DMS153 (cell line): ENCODE data around the gene C7orf33.
"Not testable (repeated sequence)": the region's sequence is repeated elsewhere in the genome, so short reads cannot be mapped to it uniquely, and the experiment has no call there.

Experiments used
- DNase-seq: peaks from one replicate; lab custom pipeline; 2025; lab: John Stamatoyannopoulos, UW

The C7orf33 gene

DNA sequence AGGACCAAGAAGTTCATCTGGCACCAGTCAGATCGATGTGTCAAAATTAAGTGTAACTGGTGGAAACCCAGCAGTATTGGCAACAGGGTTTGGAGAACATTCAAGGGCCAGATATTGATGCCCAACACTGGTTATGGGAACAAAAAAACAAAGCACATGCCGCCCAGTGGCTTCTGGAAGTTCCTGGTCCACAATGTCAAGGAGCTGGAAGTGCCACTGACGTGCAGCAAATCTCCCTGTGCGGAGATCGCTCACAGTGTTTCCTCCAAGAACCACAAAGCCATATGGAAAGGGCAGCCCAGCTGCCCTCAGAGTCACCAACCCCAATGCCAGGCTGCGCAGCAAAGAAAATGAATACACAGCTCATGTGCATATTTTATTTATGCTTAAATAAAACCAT is 10.1 kb upstream of the C7orf33 start:
- no peak for DNase-seq

DNA sequence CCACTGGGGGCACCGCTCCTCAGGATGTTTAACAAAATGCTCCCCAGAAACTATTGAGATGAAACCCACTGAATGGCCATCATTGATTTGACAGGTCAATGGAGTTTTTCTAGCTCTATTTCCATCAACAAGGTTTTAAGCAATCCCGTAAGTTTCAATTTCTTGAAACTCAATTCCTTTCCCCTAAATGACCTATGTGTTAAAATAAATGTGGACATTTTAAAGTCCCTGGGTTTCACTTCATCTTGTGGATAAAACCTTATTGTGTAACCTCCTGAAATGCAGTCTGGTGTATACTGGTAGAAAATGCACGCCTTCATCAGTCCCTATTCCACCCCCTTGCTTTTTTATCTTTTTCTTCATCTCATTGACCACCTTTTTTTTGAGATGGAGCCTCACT is 8.9 kb upstream of the C7orf33 start:
- no peak for DNase-seq

GRCh38 chr7:148584154-148584827 is 6.3 kb upstream of the C7orf33 start:
- DNase-seq: no peak

GRCh38 chr7:148585399-148585798 is 5.2 kb upstream of the C7orf33 start:
- no peak for DNase-seq

GRCh38 chr7:148587076-148587475 is 3.5 kb upstream of the C7orf33 start:
- no peak for DNase-seq

- DNase-seq: no peak
Measured at GRCh38 chr7:148588168-148588567, 2.4 kb upstream of the C7orf33 start.

DNA sequence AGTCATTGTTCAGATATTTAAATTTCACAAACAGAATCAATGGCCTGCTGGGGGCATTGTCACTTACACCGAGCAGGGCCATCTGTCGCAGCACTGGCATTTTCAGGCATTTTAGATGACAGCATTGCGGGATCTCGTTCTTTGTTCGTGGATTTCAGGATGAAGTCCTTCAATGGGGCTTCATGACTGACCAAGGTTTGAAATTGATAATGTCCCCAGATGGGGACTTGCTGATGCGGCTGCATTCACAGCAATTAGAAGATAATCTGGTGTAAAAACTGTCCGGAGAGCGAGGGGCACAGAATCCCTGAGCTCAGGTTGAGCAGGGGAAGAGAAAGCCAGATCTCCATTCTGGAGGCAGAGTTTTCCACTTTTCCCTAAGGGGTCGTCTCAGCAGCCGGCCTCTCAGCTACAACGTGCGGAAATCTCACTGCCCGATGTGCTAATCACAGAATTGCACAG is 1.9 kb upstream of the C7orf33 start:
- DNase-seq: no peak

- DNase-seq: no peak
Measured at GRCh38 chr7:148589640-148590039, 926 bp upstream of the C7orf33 start.

DNA sequence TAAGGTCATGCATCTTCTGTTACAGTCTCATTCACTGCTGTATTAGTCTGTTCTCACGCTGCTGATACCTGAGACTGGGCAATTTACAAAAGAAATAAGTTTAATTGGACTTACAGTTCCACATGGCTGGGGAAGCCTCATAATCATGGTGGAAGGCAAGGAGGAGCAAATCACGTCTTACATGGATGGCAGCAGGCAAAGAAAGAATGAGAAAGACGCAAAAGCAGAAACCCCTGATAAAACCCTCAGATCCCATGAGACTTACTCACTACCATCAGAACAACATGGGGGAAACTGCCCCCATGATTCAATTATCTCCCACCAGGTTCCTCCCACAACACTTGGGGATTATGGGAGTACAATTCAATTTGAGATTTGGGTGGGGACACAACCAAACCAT is 5.8 kb downstream of the C7orf33 start:
- not testable (repeated sequence) for DNase-seq

DNA sequence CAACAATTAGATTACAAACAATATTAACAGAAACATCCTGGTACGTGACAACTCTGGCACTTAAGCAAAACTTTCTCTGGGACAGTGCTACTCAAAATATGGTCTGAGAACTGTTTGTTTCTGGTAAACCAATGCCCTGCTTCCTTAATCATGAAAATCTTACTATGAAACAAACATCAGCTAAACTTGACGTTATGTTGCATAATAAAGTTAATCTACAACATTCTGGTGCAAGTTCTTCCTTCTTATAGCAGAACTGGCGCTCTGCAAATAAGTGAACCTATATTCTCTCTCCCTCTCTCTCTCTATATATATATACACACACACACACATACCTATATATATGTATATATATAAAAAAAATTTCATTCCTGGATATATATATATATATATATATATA is 7.8 kb downstream of the C7orf33 start:
- no peak for DNase-seq

DNA sequence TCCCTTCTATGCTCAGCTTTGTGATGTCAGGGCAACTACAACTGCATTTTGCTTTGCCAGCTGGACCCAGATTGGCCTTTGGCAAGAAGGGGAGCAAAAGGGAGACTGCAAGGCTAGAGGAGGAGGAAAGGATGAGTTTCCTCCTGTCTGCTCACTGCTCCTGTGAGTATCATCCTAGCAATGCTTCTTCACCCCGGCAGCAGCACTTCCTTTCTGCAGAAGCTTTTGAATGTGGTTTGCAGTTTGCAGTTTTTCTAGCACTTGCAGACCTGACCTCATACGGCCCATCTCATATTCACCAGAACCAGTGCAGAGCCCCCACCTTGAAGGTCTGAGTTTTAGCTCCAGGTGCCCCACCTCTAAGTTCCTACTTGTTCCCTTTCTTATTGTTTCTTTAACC is 14.8 kb downstream of the C7orf33 start:
- no peak for DNase-seq

DNA sequence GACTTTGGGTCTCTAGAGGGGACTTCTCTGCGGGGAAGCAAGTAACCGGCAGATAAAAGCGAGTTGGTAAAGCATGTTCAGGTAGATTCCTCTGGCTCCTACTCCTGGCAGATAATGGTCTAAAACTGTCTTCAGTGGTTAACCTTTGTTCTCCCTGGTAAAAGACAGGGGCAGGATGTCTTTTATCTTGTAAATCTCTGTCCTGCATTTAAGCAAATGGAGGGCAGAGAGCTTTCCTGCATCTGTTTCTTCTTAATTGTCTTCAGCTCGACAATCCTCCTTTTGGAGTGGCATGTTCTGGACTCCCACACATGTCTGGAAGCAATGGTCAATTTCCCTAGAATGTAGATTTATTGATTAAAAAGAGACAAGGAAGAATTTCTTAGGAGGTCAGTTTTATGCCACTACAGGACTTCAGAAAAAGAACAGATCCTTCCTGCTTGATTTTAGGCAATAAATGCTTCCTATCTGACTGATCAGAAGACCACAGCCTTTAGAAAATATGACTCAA is 16.6 kb downstream of the C7orf33 start:
- DNase-seq: no peak

DNA sequence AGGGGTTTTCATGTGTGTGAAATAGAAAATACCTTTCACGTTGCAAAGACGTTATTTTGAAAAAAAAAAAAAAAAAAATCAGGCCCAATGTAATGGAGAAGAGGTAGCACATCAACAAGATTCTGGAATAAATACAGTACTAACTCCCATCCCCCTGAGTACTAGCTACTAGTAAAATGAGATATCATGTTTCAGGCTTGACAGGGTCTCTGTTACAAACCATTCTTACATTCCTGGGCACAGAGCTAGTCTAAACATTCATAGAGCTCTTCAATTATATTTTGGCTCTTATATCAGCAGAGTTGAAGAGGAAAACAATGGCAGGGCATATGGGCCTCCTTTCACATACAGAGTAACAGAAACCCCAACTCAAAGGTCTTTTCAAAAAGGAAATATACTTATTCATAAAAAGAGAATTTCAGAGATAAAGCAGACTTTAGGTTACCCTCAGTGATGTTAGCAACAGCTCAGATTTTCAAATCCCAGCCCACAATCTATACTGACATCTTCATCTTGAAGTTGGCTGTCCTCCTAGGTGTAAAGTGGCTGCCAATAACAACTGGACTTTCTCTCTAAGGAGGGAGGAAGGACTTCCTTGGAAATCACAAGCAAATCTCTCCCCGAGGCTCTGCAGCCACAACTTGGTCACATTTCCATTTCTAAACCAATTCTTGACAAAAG is 18.6 kb downstream of the C7orf33 start:
- DNase-seq: no peak

DNA sequence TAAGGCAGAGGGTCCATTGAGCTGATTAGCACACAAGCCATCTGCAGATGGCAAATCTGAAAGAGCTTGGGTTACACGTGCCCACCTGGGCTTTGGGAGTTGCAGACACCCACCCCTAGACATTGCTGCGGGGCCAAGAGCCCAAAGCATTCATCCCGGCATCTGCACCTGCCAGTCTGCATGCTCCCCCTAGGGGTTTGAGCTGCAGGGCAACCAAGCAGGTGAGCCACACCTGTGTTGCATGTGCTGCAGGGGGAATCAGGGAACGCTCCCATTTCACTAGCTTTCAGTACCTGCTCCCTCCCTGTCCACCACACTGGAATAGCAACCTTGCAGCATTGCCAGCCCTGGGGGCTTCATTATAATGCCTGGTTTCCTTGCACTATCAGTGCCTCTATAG is 21.1 kb downstream of the C7orf33 start:
- no peak for DNase-seq

- no peak for DNase-seq
Measured at GRCh38 chr7:148615085-148615730, 24.6 kb downstream of the C7orf33 start.

DNA sequence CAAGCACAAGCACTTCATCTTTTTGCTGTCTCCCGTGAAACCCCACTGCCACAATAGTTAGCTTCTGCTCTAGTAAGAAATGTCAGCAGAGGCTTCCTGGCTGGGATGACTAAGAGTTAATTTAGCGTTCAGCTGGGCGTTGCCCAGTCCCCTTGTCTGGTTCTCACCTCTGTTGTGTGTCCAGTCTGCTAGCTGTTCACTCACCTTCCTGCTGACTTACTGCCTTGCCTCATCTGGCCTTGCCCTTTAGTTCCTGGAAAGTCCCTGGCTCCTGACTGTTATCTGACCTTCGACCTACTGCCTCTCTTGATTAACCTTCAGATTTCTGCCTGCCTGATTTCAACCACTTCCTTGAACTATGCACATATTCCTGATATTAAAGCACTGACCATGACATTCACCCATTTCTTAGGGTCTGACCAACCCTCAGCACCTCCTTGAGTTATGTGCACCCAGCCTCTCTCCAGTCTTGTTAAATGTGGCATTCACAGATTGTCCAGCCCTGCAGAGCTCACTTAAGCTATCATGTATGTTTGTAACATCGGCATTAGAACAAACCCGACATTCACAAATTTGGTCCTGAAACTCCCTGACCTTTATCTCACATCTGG is 30.3 kb downstream of the C7orf33 start:
- no peak for DNase-seq

DNA sequence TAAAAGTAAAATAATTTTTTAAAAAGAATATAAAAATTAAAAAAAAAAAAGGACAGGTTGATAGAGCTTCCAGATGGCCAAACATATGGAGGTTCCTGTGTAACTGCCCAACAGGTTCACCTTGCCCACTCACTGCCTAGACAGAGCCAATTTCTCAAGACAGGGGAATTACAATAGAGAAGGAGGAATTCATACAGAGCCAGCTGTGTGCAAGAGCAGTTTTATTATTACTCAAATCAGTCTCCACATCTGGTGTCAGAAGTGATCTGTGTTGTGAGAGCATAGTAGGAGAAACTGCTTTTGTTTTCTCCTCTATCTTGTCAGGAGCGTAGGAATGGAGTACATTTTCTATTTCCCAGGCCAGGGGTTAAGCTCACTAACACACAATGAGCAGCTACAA is 31.0 kb downstream of the C7orf33 start:
- no peak for DNase-seq

- DNase-seq: peak; percentile 36
Measured at GRCh38 chr7:148622887-148623585, 32.5 kb downstream of the C7orf33 start.

DNA sequence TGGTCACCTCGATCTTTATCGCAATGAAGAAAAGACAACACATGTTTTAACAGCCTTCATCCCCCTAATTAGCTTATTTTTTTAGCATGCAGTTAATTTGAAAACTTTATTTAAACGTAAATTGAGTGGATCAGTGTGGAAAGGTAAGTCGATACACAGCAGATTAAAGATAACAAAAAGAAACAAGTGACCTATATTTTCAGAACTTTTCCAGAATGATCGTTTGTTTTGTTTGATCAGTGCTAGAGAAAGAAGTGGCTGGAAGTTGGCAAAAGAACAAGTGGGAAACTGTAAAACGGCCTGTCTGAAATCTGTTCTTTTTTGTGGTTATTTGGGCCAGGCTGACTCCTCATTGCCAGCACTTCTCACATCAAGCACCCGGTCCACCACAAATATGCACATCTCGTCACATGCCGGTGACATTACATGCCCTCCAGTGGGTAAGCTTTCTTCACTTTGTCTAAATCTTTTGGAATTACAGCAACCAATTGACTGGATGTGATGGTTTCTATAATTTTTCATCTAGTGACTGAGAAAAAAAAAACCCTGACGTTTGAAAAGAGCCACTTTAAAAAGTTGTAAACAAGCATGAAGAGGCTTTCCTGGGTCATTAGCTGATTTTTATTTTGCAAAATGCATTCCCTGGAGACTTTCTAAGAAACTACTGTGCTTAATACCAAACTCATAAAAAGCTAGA is 33.2 kb downstream of the C7orf33 start:
- no peak for DNase-seq

DNA sequence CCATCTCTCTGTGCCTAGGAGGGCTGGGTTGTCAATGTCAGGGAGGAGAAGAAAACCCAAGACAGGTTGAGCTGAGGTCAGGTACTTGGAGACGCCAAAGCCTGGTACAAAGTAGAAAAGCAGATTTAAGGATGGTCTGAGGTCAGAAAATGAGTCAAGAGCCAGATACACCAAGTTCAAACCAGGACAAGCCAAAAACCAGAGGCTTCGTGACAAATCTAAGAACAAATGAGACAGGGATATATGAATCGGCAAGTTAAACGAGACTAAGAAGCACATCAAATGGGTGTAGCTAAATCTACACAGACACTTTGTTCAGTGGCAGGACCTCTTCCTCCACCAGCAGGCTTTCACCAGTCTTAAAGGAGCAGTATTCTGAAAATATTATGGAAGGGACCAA is 34.2 kb downstream of the C7orf33 start:
- DNase-seq: no peak

DNA sequence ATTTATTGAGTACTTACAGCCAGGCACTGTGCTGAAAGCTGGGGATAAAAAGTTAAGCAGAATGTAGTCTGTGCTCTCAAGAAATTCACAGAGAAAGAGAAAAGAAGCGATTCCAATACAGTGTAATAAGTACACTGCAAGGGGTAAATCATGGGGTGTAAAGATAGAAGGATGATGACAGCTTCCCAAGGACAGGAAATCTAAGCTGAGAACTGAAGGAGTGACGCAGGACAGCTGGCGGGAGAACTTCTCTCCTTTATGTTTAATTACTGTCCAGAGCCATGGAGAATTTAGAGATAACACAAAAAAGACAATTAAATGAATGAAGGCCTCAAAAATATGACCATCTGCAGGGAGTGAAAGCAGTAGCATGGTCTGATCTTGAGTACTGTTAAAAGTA is 34.8 kb downstream of the C7orf33 start:
- DNase-seq: no peak
